H1 (cell line): ENCODE results near the gene CCDC91. TPM values are rescaled to one million over a fixed set of nuclear protein-coding genes. Genes with fewer than 3 reads are reported as not detected.

ENCODE experiments used
- CTCF ChIA-PET: fragments of 300-600 bp; sonication (Branson Sonifier 250); formaldehyde crosslinking; loops from one replicate; lab custom pipeline; 2021; ENCODE audit not compliant: partially characterized antibody; lab: Charles Lee
- POLR2A ChIA-PET: fragments of 300-600 bp; sonication (Branson Sonifier 250); formaldehyde crosslinking; loops from one replicate; lab custom pipeline; 2021; ENCODE audit warnings: inconsistent platforms; ENCODE audit not compliant: partially characterized antibody; lab: Charles Lee
- DNase-seq, 2 experiments: peaks; one replicate each; pipeline versions ENCODE4 v3.0.0 to v3.0.0-alpha.2; 2010 to 2022; ENCODE audit warnings: low spot score in 2 of 2, low read depth in 1 of 2, mixed read lengths in 1 of 2
- FAIRE-seq: peaks from 2 replicates; lab custom pipeline; 2011; peaks lifted over from hg19 to GRCh38; lab: Jason Lieb, UNC
- H2AFZ ChIP-seq: 2 replicates; pipeline ENCODE4 v1.8.1; 2012; ENCODE audit warnings: low read length, inconsistent platforms
- H2AK5ac ChIP-seq: 2 replicates; pipeline ENCODE4 v1.6.1; 2013; ENCODE audit warnings: low read depth, low read length
- H2BK120ac ChIP-seq: replicated peaks from 2 replicates; pipeline ENCODE3; 2013; ENCODE audit warnings: low read depth, low read length, inconsistent platforms
- H2BK12ac ChIP-seq: 2 replicates; pipeline ENCODE4 v1.6.1; 2013; ENCODE audit warnings: low read depth, low read length
- H2BK15ac ChIP-seq: 2 replicates; pipeline ENCODE4 v1.6.1; 2013; ENCODE audit warnings: low read length
- H2BK20ac ChIP-seq: 2 replicates; pipeline ENCODE4 v1.6.1; 2013; ENCODE audit warnings: low read length
- H2BK5ac ChIP-seq: 2 replicates; pipeline ENCODE4 v1.6.1; 2013; ENCODE audit warnings: low read depth, low read length
- H3K14ac ChIP-seq: 2 replicates; pipeline ENCODE4 v1.6.1; 2013; ENCODE audit warnings: inconsistent platforms; ENCODE audit not compliant: insufficient read length
- H3K18ac ChIP-seq: 2 replicates; pipeline ENCODE4 v1.6.1; 2013; ENCODE audit warnings: low read length; ENCODE audit errors: extremely low read depth
- H3K23ac ChIP-seq: 2 replicates; pipeline ENCODE4 v1.6.1; 2013; ENCODE audit warnings: inconsistent platforms; ENCODE audit not compliant: insufficient read length
- H3K23me2 ChIP-seq: 2 replicates; pipeline ENCODE4 v1.6.1; 2013; ENCODE audit warnings: low read depth, low read length
- H3K27ac ChIP-seq: 2 replicates; pipeline ENCODE4 v1.6.1; 2011; ENCODE audit warnings: low read depth, low read length, inconsistent platforms
- H3K27me3 ChIP-seq, 4 experiments: replicated peaks in 1 of 4; 1 replicate in 1 of 4; 2 replicates in 3 of 4; pipeline versions ENCODE4 v1.6.1 to v1.8.1; 2011 to 2013; ENCODE audit warnings: low read length in 3 of 4, mild to moderate bottlenecking in 3 of 4, inconsistent platforms in 2 of 4, mixed read lengths in 2 of 4, moderate library complexity in 1 of 4; ENCODE audit not compliant: control insufficient read depth in 3 of 4, insufficient read depth in 3 of 4; ENCODE audit errors: extremely low read depth in 1 of 4
- H3K36me3 ChIP-seq, 4 experiments: 2 replicates each; pipeline versions ENCODE4 v1.6.1 to v1.8.1; 2011 to 2013; ENCODE audit warnings: mild to moderate bottlenecking in 4 of 4, low read length in 3 of 4, moderate library complexity in 2 of 4, control low read depth in 1 of 4, inconsistent platforms in 1 of 4; ENCODE audit not compliant: insufficient read depth in 4 of 4, control insufficient read depth in 2 of 4
- H3K4ac ChIP-seq: replicated peaks from 2 replicates; pipeline ENCODE3; 2013; ENCODE audit warnings: low read length, low read depth, mixed read lengths, inconsistent platforms; ENCODE audit not compliant: insufficient read length
- H3K4me1 ChIP-seq, 4 experiments: replicated peaks in 1 of 4; 1 replicate in 1 of 4; 2 replicates in 3 of 4; pipeline versions ENCODE4 v1.6.1 to v1.8.1; 2011 to 2013; ENCODE audit warnings: low read length in 3 of 4, inconsistent platforms in 2 of 4, mixed read lengths in 1 of 4; ENCODE audit not compliant: insufficient read depth in 4 of 4, control insufficient read depth in 3 of 4
- H3K4me2 ChIP-seq, 2 experiments: 2 replicates each; pipeline versions ENCODE4 v1.6.1 to v1.8.1; 2011 to 2013; ENCODE audit warnings: low read depth in 2 of 2, low read length in 2 of 2, control low read depth in 1 of 2, inconsistent platforms in 1 of 2, mild to moderate bottlenecking in 1 of 2; ENCODE audit not compliant: insufficient read depth in 1 of 2
- H3K4me3 ChIP-seq, 4 experiments: fragments of 200-600, 300-600 bp in 1 of 4; sonication (generic), shearing (Covaris generic), sonication (Bioruptor Twin) in 1 of 4; 2 replicates each; pipeline versions ENCODE4 v1.5.1 to v1.8.1; 2011 to 2016; ENCODE audit warnings: low read length in 4 of 4, low read depth in 3 of 4, control low read depth in 2 of 4, inconsistent platforms in 2 of 4, mild to moderate bottlenecking in 2 of 4, mixed read lengths in 1 of 4, moderate library complexity in 1 of 4; ENCODE audit not compliant: insufficient read depth in 2 of 4; ENCODE audit errors: extremely low read depth in 1 of 4
- H3K56ac ChIP-seq: replicated peaks from 2 replicates; pipeline ENCODE3; 2013; ENCODE audit warnings: low read depth, mild to moderate bottlenecking, mixed read lengths, low read length, inconsistent platforms; ENCODE audit not compliant: insufficient read length
- H3K79me1 ChIP-seq: 2 replicates; pipeline ENCODE4 v1.6.1; 2013; ENCODE audit warnings: low read depth, low read length, control low read depth
- H3K79me2 ChIP-seq, 2 experiments: 2 replicates each; pipeline versions ENCODE4 v1.6.1 to v1.8.1; 2012 to 2013; ENCODE audit warnings: low read length in 2 of 2, mild to moderate bottlenecking in 2 of 2, inconsistent platforms in 1 of 2; ENCODE audit not compliant: insufficient read depth in 2 of 2, control insufficient read depth in 1 of 2
- H3K9ac ChIP-seq, 4 experiments: replicated peaks in 1 of 4; 1 replicate in 1 of 4; 2 replicates in 3 of 4; pipeline versions ENCODE4 v1.6.1 to v1.8.1; 2011 to 2013; ENCODE audit warnings: low read depth in 3 of 4, low read length in 3 of 4, control low read depth in 2 of 4, mild to moderate bottlenecking in 2 of 4, moderate library complexity in 2 of 4, inconsistent platforms in 1 of 4; ENCODE audit errors: extremely low read depth in 1 of 4
- H3K9me3 ChIP-seq, 2 experiments: 2 replicates each; pipeline versions ENCODE4 v1.6.1 to v1.8.1; 2012 to 2013; ENCODE audit warnings: mild to moderate bottlenecking in 2 of 2, moderate library complexity in 2 of 2, control low read depth in 1 of 2, inconsistent platforms in 1 of 2, low read depth in 1 of 2, low read length in 1 of 2, mixed read lengths in 1 of 2; ENCODE audit not compliant: insufficient read depth in 2 of 2
- H4K20me1 ChIP-seq, 2 experiments: replicated peaks in 1 of 2; 2 replicates each; pipeline versions ENCODE3 to v1.8.1; 2011 to 2013; ENCODE audit warnings: inconsistent platforms in 2 of 2, low read length in 2 of 2, mild to moderate bottlenecking in 1 of 2; ENCODE audit not compliant: insufficient read depth in 2 of 2, control insufficient read depth in 1 of 2
- H4K5ac ChIP-seq: 2 replicates; pipeline ENCODE4 v1.6.1; 2013; ENCODE audit warnings: low read length, low read depth, mixed read lengths, inconsistent platforms; ENCODE audit not compliant: insufficient read length
- H4K8ac ChIP-seq: 2 replicates; pipeline ENCODE4 v1.8.0; 2013; ENCODE audit warnings: mild to moderate bottlenecking, moderate library complexity, low read length, inconsistent platforms; ENCODE audit not compliant: insufficient read depth; ENCODE audit errors: extremely low read depth
- H4K91ac ChIP-seq: replicated peaks from 2 replicates; pipeline ENCODE3; 2013; ENCODE audit warnings: low read length, mixed read lengths, inconsistent platforms; ENCODE audit not compliant: insufficient read length
- TEAD4 ChIP-seq: IDR thresholded peaks from 2 replicates; pipeline ENCODE4 v1.6.1; 2012; ENCODE audit warnings: low read depth, low read length, inconsistent platforms, mixed read lengths
- WGBS, 2 experiments: shearing (Covaris generic) in 1 of 2; methylation state at CpG; one replicate each; pipeline versions ENCODE4 v1.1.6 to v1.1.7; 2013 to 2015; ENCODE audit warnings: low lambda C conversion rate in 2 of 2, mixed read lengths in 2 of 2, inconsistent platforms in 1 of 2, low coverage in 1 of 2, missing lambda C conversion rate in 1 of 2; ENCODE audit not compliant: insufficient replicate concordance in 2 of 2, insufficient coverage in 1 of 2, insufficient read length in 1 of 2; ENCODE audit errors: extremely low coverage in 1 of 2, missing lambda C conversion rate in 1 of 2; 5-methylcytosine and 5-hydroxymethylcytosine counted together
- polyA plus RNA-seq, 7 experiments: library from polyadenylated mRNA; depleted of rRNA in 3 of 7; stranded (reverse) in 5 of 7; unstranded in 2 of 7; fragments of >200 nt in 5 of 7; fragments of 200-250 nt in 2 of 7; gene quantifications; 1 replicate in 5 of 7; 2 replicates in 1 of 7; 4 replicates in 1 of 7; pipeline versions ENCODE4 v1.2.1 to v1.2.3, GENCODE V29; 2011 to 2013; ENCODE audit warnings: missing spikeins in 2 of 7, mixed read lengths in 2 of 7
- total RNA-seq: library from RNA; stranded (reverse); fragmentation: NEBNext Ultra II Directional; extraction: Animal tissue kit (Norgen Biotek cat#: 25700); gene quantifications from 2 replicates; pipeline ENCODE4 v1.2.1, GENCODE V29; 2021

The CCDC91 gene
- total and polyA plus RNA-seq, 2 of the 8 experiments (the other 6 are each of a cell fraction or from before 2014, with no cell fraction given) = 8.6 to 23.1 TPM

GRCh38 chr12:28517101-28517500 is 326.8 kb downstream of the CCDC91 start:
- H3K18ac ChIP-seq = no peak overlapping the region
- no peak overlapping the region for H4K91ac ChIP-seq
- H3K23ac ChIP-seq = no peak overlapping the region
- H3K79me2 ChIP-seq = no peaks in the 10 kb centered on the region
- no peak overlapping the region for H2BK120ac ChIP-seq
- no peak overlapping the region for H2BK15ac ChIP-seq
- H2AFZ ChIP-seq = no peak overlapping the region
- H3K4me3 ChIP-seq = no peak overlapping the region
- no peak overlapping the region for H3K27ac ChIP-seq
- no peak overlapping the region for H2BK5ac ChIP-seq
- H3K9me3 ChIP-seq = 0 out of 4 replicates have a peak, but pooled peaks cover 0 to 5% of the 10 kb centered on the region in 2 experiments
- H3K56ac ChIP-seq = no peak overlapping the region
- no peak overlapping the region for H3K4me2 ChIP-seq
- H3K27me3 ChIP-seq = no peaks in the 10 kb centered on the region
- no peak for DNase-seq
- no peak overlapping the region for H2BK12ac ChIP-seq
- H4K5ac ChIP-seq = no peak overlapping the region
- 79% methylated on average over 1 of the region's 1 CpG; no CpG with 5 or more reads in 1 of the 2 experiments for WGBS, 2 experiments
- ChIA-PET CTCF (no interaction called here), POLR2A (no interaction called here)
- no peaks in the 10 kb centered on the region for H3K4me1 ChIP-seq
- H2BK20ac ChIP-seq = no peak overlapping the region
- H3K36me3 ChIP-seq = peaks cover 0 to 3% (median 0%) of the 10 kb centered on the region in 4 experiments; a peak in 1 of 8 replicates
- no peak for TF ChIP-seq TEAD4
- no peaks in the 10 kb centered on the region for H4K20me1 ChIP-seq
- H3K23me2 ChIP-seq = no peaks in the 10 kb centered on the region
- H4K8ac ChIP-seq = no peak overlapping the region
- no peak overlapping the region for H3K9ac ChIP-seq
- no peak overlapping the region for H3K4ac ChIP-seq
- FAIRE-seq = no peak
- no peaks in the 10 kb centered on the region for H3K79me1 ChIP-seq
- H3K14ac ChIP-seq = no peak overlapping the region
- no peak overlapping the region for H2AK5ac ChIP-seq
